Psoas muscle (tissue), 8 donors: ENCODE results near the gene IDH3B. TPM values are rescaled to one million over a fixed set of nuclear protein-coding genes. Genes with fewer than 3 reads are reported as not detected.

Experiments
- ATAC-seq, 4 donors: fragments of 200-7000 bp; cut with Tn5 transposase; one replicate each; pipeline ENCODE4 v1.9.1; 2020; ENCODE audit warnings: moderate library complexity in 3 of 4, mild to moderate bottlenecking in 2 of 4
- DNase-seq, 2 donors: peaks; one replicate each; pipeline ENCODE4 v3.0.0-alpha.2; 2020
- H3K27ac ChIP-seq: fragments of 200-600 bp; one replicate; pipeline ENCODE4 v1.8.0; 2022
- H3K27me3 ChIP-seq, 3 donors: fragments of 200-600 bp in 1 of 3; one replicate each; pipeline versions ENCODE4 v1.6.1 to v1.8.0; 2013 to 2022; ENCODE audit warnings: low read length in 2 of 3, mild to moderate bottlenecking in 2 of 3, moderate library complexity in 1 of 3; ENCODE audit not compliant: insufficient read depth in 3 of 3
- H3K36me3 ChIP-seq, 2 donors: fragments of 200-600 bp in 1 of 2; one replicate each; pipeline versions ENCODE4 v1.6.1 to v1.8.0; 2013 to 2022; ENCODE audit warnings: low read depth in 1 of 2, mild to moderate bottlenecking in 1 of 2, moderate library complexity in 1 of 2; ENCODE audit not compliant: insufficient read depth in 1 of 2
- H3K4me1 ChIP-seq: fragments of 200-600 bp; one replicate; pipeline ENCODE4 v1.8.0; 2022
- H3K4me3 ChIP-seq: fragments of 200-600 bp; one replicate; pipeline ENCODE4 v1.8.0; 2022; ENCODE audit warnings: mild to moderate bottlenecking
- H3K9me3 ChIP-seq: fragments of 200-600 bp; one replicate; pipeline ENCODE4 v1.8.0; 2022
- WGBS, 3 donors: extraction: QIAGEN DNeasy Blood & Tissue Kit; methylation state at CpG; one replicate each; pipeline versions ENCODE4 v1.1.6 to v1.1.7; 2013; 5-methylcytosine and 5-hydroxymethylcytosine counted together
- intact Hi-C, 2 donors: fragments of 100-400 bp; cut with DNase I; formaldehyde crosslinking; loops; one replicate each; pipeline versions ENCODE4 v1.11.0 to v1.14.2; 2022
- polyA plus RNA-seq, 3 donors: library from polyadenylated mRNA; stranded (reverse); fragments of 200-250 nt; gene quantifications; one replicate each; pipeline ENCODE4 v1.2.3, GENCODE V29; 2013
- total RNA-seq, 4 donors: library from RNA; stranded (reverse); fragmentation: NEBNext Ultra II Directional in 2 of 4; extraction: Animal tissue kit (Norgen Biotek cat#: 25700) in 2 of 4; gene quantifications; one replicate each; pipeline versions ENCODE4 v1.2.1 to v1.2.4, GENCODE V29; 2021 to 2023
- TF ChIP-seq, protein P1 (sequence below): fragments of 200-600 bp; IDR thresholded peaks from one replicate; pipeline ENCODE4 v1.8.0; 2022; ENCODE audit warnings: antibody characterized with exemption
- donor health status: healthy with polysubstance abuse.
- donor health status: DM: no; HTN: no; CAD: no; lungs with moderate emphysema.
- donor health status: Bipolar disorder and iron deficiency.
- donor health status: healthy.
- donor health status: DM: yes; HTN: yes; CAD: no.
- donor health status: DM: no; HTN: no; CAD: no.
- donor health status: DM: no; HTN: no; CAD: no.
- donor health status: DM: yes; HTN: yes; CAD: no.

Gene IDH3B
- total and polyA plus RNA-seq, 7 donors, result 58.8 to 262 (median 133) TPM

DNA sequence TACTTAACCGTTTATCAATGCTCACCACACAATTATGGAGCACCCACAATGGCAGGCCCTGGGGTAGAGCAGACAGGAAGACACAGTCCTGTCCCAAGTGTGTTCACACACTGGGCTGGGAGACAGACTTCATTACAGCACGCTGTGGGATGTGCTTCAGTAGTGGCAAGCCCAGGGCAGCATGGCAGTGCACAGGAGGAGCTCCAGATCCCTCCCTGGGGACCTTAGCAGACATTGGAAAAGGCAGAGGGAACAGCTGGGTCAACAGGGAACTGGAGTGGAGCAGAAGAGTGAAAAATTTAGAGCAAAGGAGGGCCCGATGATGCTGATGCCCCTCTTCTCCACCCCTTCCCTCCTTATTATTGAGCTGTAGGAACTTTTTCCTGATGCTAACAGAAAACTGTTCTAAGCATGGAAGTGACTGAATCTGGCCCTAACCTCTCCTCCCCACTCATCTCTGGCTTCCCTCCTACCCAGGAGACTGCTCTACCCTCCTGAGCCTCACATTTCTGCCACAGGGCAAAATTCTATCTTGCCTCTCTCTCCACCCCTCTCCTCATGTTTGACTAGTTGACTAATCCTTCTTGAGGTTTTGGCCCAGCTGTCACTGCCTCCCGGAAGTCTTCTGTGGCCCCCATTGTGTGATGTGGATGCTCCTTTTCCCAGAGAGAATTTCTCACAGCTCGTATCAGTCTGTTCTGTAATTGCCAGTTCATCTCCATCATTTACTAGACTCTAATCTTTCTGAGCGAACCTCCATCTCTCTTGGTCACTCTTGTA lies 52.9 kb downstream of the IDH3B start:
- Histone ChIP-seq H3K27ac (no peak overlapping the region), H3K9me3 (peaks cover 17% of the 10 kb centered on the region), H3K27me3 (peaks cover 0 to 10% (median 0%) of the 10 kb centered on the region in 3 donors), H3K4me1 (no peaks in the 10 kb centered on the region), H3K4me3 (no peak overlapping the region), H3K36me3 (no peaks in the 10 kb centered on the region)
- TF ChIP-seq, protein P1, sequence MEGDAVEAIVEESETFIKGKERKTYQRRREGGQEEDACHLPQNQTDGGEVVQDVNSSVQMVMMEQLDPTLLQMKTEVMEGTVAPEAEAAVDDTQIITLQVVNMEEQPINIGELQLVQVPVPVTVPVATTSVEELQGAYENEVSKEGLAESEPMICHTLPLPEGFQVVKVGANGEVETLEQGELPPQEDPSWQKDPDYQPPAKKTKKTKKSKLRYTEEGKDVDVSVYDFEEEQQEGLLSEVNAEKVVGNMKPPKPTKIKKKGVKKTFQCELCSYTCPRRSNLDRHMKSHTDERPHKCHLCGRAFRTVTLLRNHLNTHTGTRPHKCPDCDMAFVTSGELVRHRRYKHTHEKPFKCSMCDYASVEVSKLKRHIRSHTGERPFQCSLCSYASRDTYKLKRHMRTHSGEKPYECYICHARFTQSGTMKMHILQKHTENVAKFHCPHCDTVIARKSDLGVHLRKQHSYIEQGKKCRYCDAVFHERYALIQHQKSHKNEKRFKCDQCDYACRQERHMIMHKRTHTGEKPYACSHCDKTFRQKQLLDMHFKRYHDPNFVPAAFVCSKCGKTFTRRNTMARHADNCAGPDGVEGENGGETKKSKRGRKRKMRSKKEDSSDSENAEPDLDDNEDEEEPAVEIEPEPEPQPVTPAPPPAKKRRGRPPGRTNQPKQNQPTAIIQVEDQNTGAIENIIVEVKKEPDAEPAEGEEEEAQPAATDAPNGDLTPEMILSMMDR, result no peak
- 54 to 58% (median 56%) methylated on average over 6 of the region's 6 CpGs for WGBS, 3 donors
- DNase-seq (no peak), ATAC-seq (no peak)
- intact Hi-C loops, result no loop called here

DNA sequence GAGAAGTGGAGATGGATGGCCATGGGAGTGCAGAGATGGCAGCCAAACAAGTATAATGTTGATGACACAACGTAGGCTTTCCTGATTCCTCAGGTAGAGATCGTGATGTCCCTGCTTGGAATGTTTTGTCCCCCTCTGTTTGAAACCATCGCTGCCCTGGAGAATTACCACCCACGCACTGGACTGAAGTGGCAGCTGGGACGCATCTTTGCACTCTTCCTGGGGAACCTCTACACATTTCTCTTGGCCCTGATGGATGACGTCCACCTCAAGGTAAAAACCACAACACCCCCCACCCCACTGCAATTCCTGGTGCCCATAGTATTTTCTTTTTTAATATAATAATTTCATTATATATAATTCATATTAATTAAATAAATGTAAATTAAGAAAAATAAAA lies 53.7 kb downstream of the IDH3B start:
- DNase-seq (no peak), ATAC-seq (no peak)
- intact Hi-C loops, result no loop called here
- no peak overlapping the region for H3K27ac ChIP-seq
- peaks cover 0 to 10% (median 0%) of the 10 kb centered on the region in 3 donors for H3K27me3 ChIP-seq
- TF ChIP-seq, protein P1, result no peak
- 79 to 87% (median 86%) methylated on average over 6 of the region's 6 CpGs for WGBS, 3 donors
- peaks cover 23% of the 10 kb centered on the region for H3K9me3 ChIP-seq
- H3K4me1 ChIP-seq, result no peaks in the 10 kb centered on the region
- no peak overlapping the region for H3K4me3 ChIP-seq
- no peaks in the 10 kb centered on the region for H3K36me3 ChIP-seq

Other genes with a start within 250 kb of the IDH3B start
- 100 to 1,000 TPM in 1 of 4 donors, 10 to 100 TPM in 3; 41.9 to 114 (median 78.8) TPM for gene SNRPB, start 193.4 kb downstream of the IDH3B start, total RNA-seq
- gene SNRPB, start 193.4 kb downstream of the IDH3B start, polyA plus RNA-seq, result 100 to 1,000 TPM; 148 to 355 (median 157) TPM
- 10 to 100 TPM in 2 of 4 donors, 1 to 10 TPM in 2; 7.8 to 15.3 (median 10.9) TPM for gene ZNF343, start 155.3 kb downstream of the IDH3B start, total RNA-seq
- 10 to 100 TPM in 1 of 3 donors, 1 to 10 TPM in 2; 6.4 to 13.1 (median 9.0) TPM for gene ZNF343, start 155.3 kb downstream of the IDH3B start, polyA plus RNA-seq
- gene TMC2, start 127.6 kb downstream of the IDH3B start, total RNA-seq, result under 1 TPM in 2 of 4 donors, not detected in 2; 0.12 to 0.25 TPM
- under 1 TPM; 0.03 to 0.12 (median 0.04) TPM for gene TMC2, start 127.6 kb downstream of the IDH3B start, polyA plus RNA-seq
- 100 to 1,000 TPM in 2 of 4 donors, 10 to 100 TPM in 2; 90.9 to 114 (median 102) TPM for gene NOP56, start 11.6 kb downstream of the IDH3B start, total RNA-seq
- 100 to 1,000 TPM in 1 of 3 donors, 10 to 100 TPM in 2; 63.2 to 173 (median 84.1) TPM for gene NOP56, start 11.6 kb downstream of the IDH3B start, polyA plus RNA-seq
- gene EBF4, start 28.6 kb upstream of the IDH3B start, total RNA-seq, result 1 to 10 TPM; 1.2 to 1.9 (median 1.5) TPM
- gene EBF4, start 28.6 kb upstream of the IDH3B start, polyA plus RNA-seq, result under 1 TPM; 0.42 to 0.87 (median 0.52) TPM
- gene CPXM1, start 136.4 kb upstream of the IDH3B start, total RNA-seq, result 1 to 10 TPM in 1 of 4 donors, under 1 TPM in 3; 0.27 to 1.3 (median 0.53) TPM
- gene CPXM1, start 136.4 kb upstream of the IDH3B start, polyA plus RNA-seq, result 1 to 10 TPM in 1 of 3 donors, under 1 TPM in 2; 0.30 to 1.1 (median 0.34) TPM
- not detected for gene C20orf141, start 150.8 kb upstream of the IDH3B start, total RNA-seq
- not detected for gene C20orf141, start 150.8 kb upstream of the IDH3B start, polyA plus RNA-seq
- not detected for gene TMEM239, start 152.1 kb upstream of the IDH3B start, total RNA-seq
- not detected for gene TMEM239, start 152.1 kb upstream of the IDH3B start, polyA plus RNA-seq
- gene PCED1A, start 176.4 kb upstream of the IDH3B start, total RNA-seq, result 10 to 100 TPM in 1 of 4 donors, 1 to 10 TPM in 3; 4.8 to 11.5 (median 8.0) TPM
- 1 to 10 TPM; 4.2 to 6.5 (median 5.7) TPM for gene PCED1A, start 176.4 kb upstream of the IDH3B start, polyA plus RNA-seq
- 10 to 100 TPM; 19.2 to 25.5 (median 23.7) TPM for gene VPS16, start 176.5 kb upstream of the IDH3B start, total RNA-seq
- gene VPS16, start 176.5 kb upstream of the IDH3B start, polyA plus RNA-seq, result 10 to 100 TPM; 17.1 to 20.2 (median 18.1) TPM
- 10 to 100 TPM; 15.0 to 19.9 (median 18.2) TPM for gene PTPRA, start 209.3 kb upstream of the IDH3B start, total RNA-seq
- gene PTPRA, start 209.3 kb upstream of the IDH3B start, polyA plus RNA-seq, result 1 to 10 TPM; 7.6 to 9.6 (median 8.2) TPM